Esophagus squamous epithelium (tissue), 5 donors: ENCODE results near the gene ASTN2. TPM values are rescaled to one million over a fixed set of nuclear protein-coding genes. Genes with fewer than 3 reads are reported as not detected.

Experiments used
- DNase-seq: peaks from one replicate; lab custom pipeline; 2025; lab: John Stamatoyannopoulos, UW
- H3K27ac ChIP-seq, 4 donors: fragments of 200-600 bp; sonication (generic); one replicate each; pipeline ENCODE4 v1.5.1; 2016 to 2019; ENCODE audit warnings: mild to moderate bottlenecking in 1 of 4
- H3K27me3 ChIP-seq, 4 donors: fragments of 200-600 bp; sonication (generic); 1 replicate in 3 of 4; 2 replicates in 1 of 4; pipeline versions ENCODE4 v1.5.1 to v1.6.0; 2017 to 2021; ENCODE audit warnings: antibody characterized with exemption in 1 of 4
- H3K36me3 ChIP-seq, 3 donors: fragments of 200-600 bp; sonication (generic); one replicate each; pipeline ENCODE4 v1.5.1; 2016 to 2019
- H3K4me1 ChIP-seq, 3 donors: fragments of 200-600 bp; sonication (generic); one replicate each; pipeline ENCODE4 v1.5.1; 2017 to 2019
- H3K4me3 ChIP-seq, 4 donors: fragments of 200-600 bp; sonication (generic); 1 replicate in 3 of 4; 2 replicates in 1 of 4; pipeline ENCODE4 v1.5.1; 2016 to 2019; ENCODE audit warnings: mild to moderate bottlenecking in 2 of 4, moderate library complexity in 1 of 4
- H3K9me3 ChIP-seq, 3 donors: fragments of 200-600 bp; sonication (generic); one replicate each; pipeline ENCODE4 v1.5.1; 2016 to 2019
- CTCF ChIP-seq, 6 experiments: fragments of 450-650 bp in 4 of 6; fragments of 200-600 bp in 2 of 6; sonication (generic) in 2 of 6; IDR thresholded peaks; one replicate each; pipeline ENCODE4 v1.5.1; 2016 to 2019; ENCODE audit warnings: antibody characterized with exemption in 6 of 6, mild to moderate bottlenecking in 4 of 6, moderate library complexity in 4 of 6
- POLR2A ChIP-seq, 4 donors: fragments of 450-650 bp; IDR thresholded peaks; one replicate each; pipeline ENCODE4 v1.6.1; 2017; ENCODE audit warnings: antibody characterized with exemption in 4 of 4, mild to moderate bottlenecking in 4 of 4, moderate library complexity in 3 of 4
- WGBS, 2 donors: methylation state at CpG; one replicate each; pipeline ENCODE4 v1.1.5; 2018; 5-methylcytosine and 5-hydroxymethylcytosine counted together
- intact Hi-C: fragments of 100-400 bp; cut with DNase I; formaldehyde crosslinking; loops from one replicate; pipeline ENCODE4 v1.15.0; 2022
- total RNA-seq, 4 donors: library from RNA; depleted of rRNA; stranded (reverse); fragments of >200 nt; gene quantifications; one replicate each; pipeline ENCODE4 v1.1.0, GENCODE V29; 2016
- donor health status: DM: yes; HTN: yes; CAD: no.

Gene ASTN2
- total RNA-seq, 4 donors from 2014 or later, result 0.13 to 1.9 (median 0.27) TPM; not detected in 1

- no peak overlapping the region for H3K27ac ChIP-seq
- H3K9me3 ChIP-seq, result no peaks in the 10 kb centered on the region
- H3K36me3 ChIP-seq, result no peaks in the 10 kb centered on the region
- H3K4me1 ChIP-seq, result no peaks in the 10 kb centered on the region
- DNase-seq, result no peak
- TF ChIP-seq POLR2A (IDR thresholded peaks at IDR 0.05), result no peak
- no peak for TF ChIP-seq CTCF (IDR thresholded peaks at IDR 0.05)
- 82 to 86% methylated on average over 3 of the region's 3 CpGs for WGBS, 2 donors
- no peak overlapping the region for H3K4me3 ChIP-seq
- H3K27me3 ChIP-seq, result no peaks in the 10 kb centered on the region
- intact Hi-C loops, result no loop called here
Observed at GRCh38 chr9:116449949-116450348, 964.9 kb downstream of the ASTN2 start.

DNA sequence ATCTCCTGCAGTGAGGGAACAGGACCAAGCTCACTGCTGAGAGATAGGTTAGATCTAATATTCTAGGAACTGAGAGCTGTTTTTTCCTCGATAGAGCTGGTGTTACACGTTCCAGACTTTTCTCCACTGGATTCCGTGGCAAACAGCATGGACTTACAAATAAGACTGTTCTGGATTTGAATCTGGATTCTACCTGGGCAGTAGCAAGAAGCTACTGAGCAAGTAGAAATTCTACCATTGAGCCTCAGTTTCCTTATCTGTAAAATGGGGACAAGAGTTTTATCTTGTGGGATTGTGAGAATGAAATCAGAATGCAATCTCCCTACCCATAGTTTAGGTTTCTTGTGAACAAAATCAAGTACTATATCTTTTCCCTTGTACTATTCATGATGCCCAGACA, 966.4 kb downstream of the ASTN2 start:
- no peak for DNase-seq
- H3K9me3 ChIP-seq, result no peaks in the 10 kb centered on the region
- intact Hi-C loops, result no loop called here
- no peak overlapping the region for H3K27ac ChIP-seq
- H3K36me3 ChIP-seq, result no peaks in the 10 kb centered on the region
- TF ChIP-seq POLR2A (IDR thresholded peaks at IDR 0.05) (no peak), CTCF (IDR thresholded peaks at IDR 0.05) (no peak)
- H3K4me1 ChIP-seq, result no peaks in the 10 kb centered on the region
- WGBS, 2 donors, result 61 to 79% methylated on average over 3 of the region's 3 CpGs
- H3K4me3 ChIP-seq, result no peak overlapping the region
- no peaks in the 10 kb centered on the region for H3K27me3 ChIP-seq

DNA sequence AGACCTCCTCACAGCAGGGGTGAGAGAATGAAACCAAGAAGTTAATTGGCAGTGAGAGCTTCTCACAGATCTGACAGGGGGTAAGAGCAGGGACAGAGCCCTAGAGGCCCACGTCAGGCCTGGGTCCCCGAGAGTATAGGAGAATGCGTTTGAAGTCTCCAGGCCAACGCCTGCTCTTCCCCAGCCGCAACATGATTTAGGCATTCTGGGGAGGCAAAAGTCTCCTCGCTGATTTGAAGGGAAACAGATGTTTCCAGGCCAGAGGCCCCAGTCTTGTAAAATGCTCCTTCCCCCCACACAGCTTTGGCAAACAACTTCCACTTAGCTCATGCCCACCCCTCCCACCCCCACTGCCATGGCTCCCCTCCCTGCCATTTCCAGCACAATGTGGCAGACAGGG, 966.9 kb downstream of the ASTN2 start:
- Histone ChIP-seq H3K27me3 (no peaks in the 10 kb centered on the region), H3K4me1 (no peaks in the 10 kb centered on the region), H3K27ac (no peak overlapping the region), H3K36me3 (no peaks in the 10 kb centered on the region), H3K9me3 (no peaks in the 10 kb centered on the region), H3K4me3 (no peak overlapping the region)
- 27 to 98% methylated on average over 2 to 6 of the region's 6 CpGs for WGBS, 2 donors
- DNase-seq, result no peak
- TF ChIP-seq CTCF (IDR thresholded peaks at IDR 0.05), result no peak
- intact Hi-C loops, result no loop called here

DNA sequence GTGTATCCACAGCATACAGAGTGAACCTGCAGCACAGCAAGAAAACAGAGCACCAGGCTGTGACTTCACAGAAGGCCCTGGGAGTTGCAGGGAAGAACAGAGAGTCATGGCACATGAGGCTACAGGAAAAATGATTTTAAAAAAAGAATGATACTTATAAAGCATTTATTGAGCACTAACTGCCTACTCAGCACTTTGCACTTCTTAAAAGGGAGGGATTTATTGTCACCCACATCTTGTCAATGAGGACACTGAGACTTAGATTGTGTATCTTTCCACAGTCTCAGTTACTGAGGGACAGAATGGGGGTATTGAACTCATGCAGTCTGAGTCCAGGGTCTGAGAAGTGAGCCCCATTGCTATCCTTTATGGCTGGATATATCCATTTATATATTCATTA, 972.3 kb downstream of the ASTN2 start:
- no peaks in the 10 kb centered on the region for H3K36me3 ChIP-seq
- H3K4me3 ChIP-seq, result no peak overlapping the region
- H3K9me3 ChIP-seq, result no peaks in the 10 kb centered on the region
- no peaks in the 10 kb centered on the region for H3K4me1 ChIP-seq
- DNase-seq, result no peak
- intact Hi-C loops, result no loop called here
- TF ChIP-seq CTCF (IDR thresholded peaks at IDR 0.05) (no peak), POLR2A (IDR thresholded peaks at IDR 0.05) (no peak)
- no peaks in the 10 kb centered on the region for H3K27me3 ChIP-seq
- no peak overlapping the region for H3K27ac ChIP-seq

DNA sequence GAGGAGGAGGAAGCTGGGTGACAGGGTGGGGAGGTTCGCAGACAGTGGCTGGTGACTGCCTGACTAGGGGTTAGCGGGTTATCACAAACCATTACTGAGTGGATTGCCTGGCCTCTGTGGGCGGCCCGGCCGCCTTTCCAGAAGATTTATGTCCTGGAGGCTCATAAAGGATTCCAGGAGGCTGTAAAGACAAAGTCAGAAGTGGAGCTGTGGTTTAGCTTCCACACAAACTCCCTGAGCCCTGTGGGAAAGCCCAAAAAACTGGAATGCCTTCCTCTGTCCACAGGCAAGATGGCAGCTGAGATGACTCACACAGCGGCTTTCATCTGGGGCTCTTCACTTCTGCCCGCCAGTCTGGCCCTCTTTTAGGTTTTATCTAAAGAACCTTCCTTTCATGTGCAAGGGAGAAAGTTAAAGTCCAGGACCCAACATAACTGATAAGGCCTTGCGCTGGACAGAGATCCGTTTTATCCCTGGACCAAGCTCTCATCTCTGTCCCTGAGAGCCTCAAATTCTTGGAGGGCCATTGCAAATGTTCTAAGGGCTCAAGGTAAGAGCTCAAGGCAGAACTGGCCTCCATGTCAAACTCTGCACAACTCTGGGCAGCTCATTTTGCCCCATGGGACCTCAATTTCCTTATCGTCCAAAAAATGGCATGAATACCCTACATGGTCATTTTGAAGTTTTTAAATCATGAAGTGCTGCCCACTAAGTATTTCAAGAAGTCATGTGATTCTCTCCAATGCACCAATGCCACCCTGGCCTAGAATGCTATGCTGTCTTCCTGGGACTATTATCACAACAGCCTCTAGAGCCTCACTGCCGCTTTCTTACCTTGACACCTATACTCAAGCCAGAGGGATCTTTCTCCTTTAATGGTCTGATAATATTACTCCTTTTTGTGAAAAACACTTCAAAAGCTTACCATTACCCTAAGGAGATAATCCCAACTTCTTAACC, 977.2 kb downstream of the ASTN2 start:
- TF ChIP-seq POLR2A (IDR thresholded peaks at IDR 0.05) (no peak), CTCF (IDR thresholded peaks at IDR 0.05) (no peak)
- Histone ChIP-seq H3K27me3 (no peaks in the 10 kb centered on the region), H3K27ac (no peak overlapping the region), H3K9me3 (no peaks in the 10 kb centered on the region), H3K4me1 (no peaks in the 10 kb centered on the region), H3K36me3 (no peaks in the 10 kb centered on the region), H3K4me3 (no peak overlapping the region)
- no peak for DNase-seq
- 89 to 97% methylated on average over 6 to 8 of the region's 11 CpGs for whole genome bisulfite sequencing, 2 donors
- intact Hi-C loops, result no loop called here
